GM08714 (cell line): ENCODE results near the gene TMEM108.

Source experiments
- H3K4me3 ChIP-seq: fragments of 200-500 bp; sonication (Bioruptor generic); 2 replicates; pipeline ENCODE4 v1.5.1; 2014; ENCODE audit warnings: mild to moderate bottlenecking, low read length, inconsistent platforms
- ZNF274 ChIP-seq: IDR thresholded peaks from 2 replicates; pipeline ENCODE4 v1.6.1; 2012; ENCODE audit warnings: mild to moderate bottlenecking, low read depth, low read length

The TMEM108 gene

GRCh38 chr3:133189893-133190292, 151.7 kb downstream of the TMEM108 start:
- no peak for TF ChIP-seq ZNF274

GRCh38 chr3:133191818-133192217, 153.6 kb downstream of the TMEM108 start:
- no peak for TF ChIP-seq ZNF274
- H3K4me3 ChIP-seq, result no peak overlapping the region

More at GRCh38 chr3:133189893-133190292, 151.7 kb downstream of the TMEM108 start:
- no peak overlapping the region for H3K4me3 ChIP-seq

GRCh38 chr3:133192363-133192945, 154.3 kb downstream of the TMEM108 start:
- no peak overlapping the region for H3K4me3 ChIP-seq
- no peak for TF ChIP-seq ZNF274

- H3K4me3 ChIP-seq, result no peak overlapping the region
- no peak for TF ChIP-seq ZNF274
Measured at GRCh38 chr3:133192967-133193366, 154.8 kb downstream of the TMEM108 start.

GRCh38 chr3:133196527-133196926, 158.3 kb downstream of the TMEM108 start:
- H3K4me3 ChIP-seq, result no peak overlapping the region
- no peak for TF ChIP-seq ZNF274

- TF ChIP-seq ZNF274, result no peak
- H3K4me3 ChIP-seq, result no peak overlapping the region
Measured at GRCh38 chr3:133197619-133198018, 159.4 kb downstream of the TMEM108 start.

- no peak for TF ChIP-seq ZNF274
Measured at GRCh38 chr3:133206921-133207320, 168.7 kb downstream of the TMEM108 start.

GRCh38 chr3:133208184-133208583, 170.0 kb downstream of the TMEM108 start:
- H3K4me3 ChIP-seq, result no peak overlapping the region
- TF ChIP-seq ZNF274, result no peak

More at GRCh38 chr3:133206921-133207320, 168.7 kb downstream of the TMEM108 start:
- no peak overlapping the region for H3K4me3 ChIP-seq

GRCh38 chr3:133209871-133210550, 171.8 kb downstream of the TMEM108 start:
- TF ChIP-seq ZNF274, result no peak
- H3K4me3 ChIP-seq, result no peak overlapping the region

- no peak overlapping the region for H3K4me3 ChIP-seq
- no peak for TF ChIP-seq ZNF274
Measured at GRCh38 chr3:133210656-133211055, 172.5 kb downstream of the TMEM108 start.

- no peak for TF ChIP-seq ZNF274
Measured at GRCh38 chr3:133211449-133211848, 173.3 kb downstream of the TMEM108 start.

GRCh38 chr3:133211856-133212255, 173.7 kb downstream of the TMEM108 start:
- H3K4me3 ChIP-seq, result peak overlapping the region; percentile 13; the same call in 1 of the 2 replicates
- TF ChIP-seq ZNF274, result no peak

More at GRCh38 chr3:133211449-133211848, 173.3 kb downstream of the TMEM108 start:
- peak overlapping the region; percentile 13; the same call in 1 of the 2 replicates for H3K4me3 ChIP-seq

- no peak overlapping the region for H3K4me3 ChIP-seq
- TF ChIP-seq ZNF274, result no peak
Measured at GRCh38 chr3:133213937-133214336, 175.7 kb downstream of the TMEM108 start.

GRCh38 chr3:133227813-133228212, 189.6 kb downstream of the TMEM108 start:
- H3K4me3 ChIP-seq, result no peak overlapping the region
- TF ChIP-seq ZNF274, result no peak

GRCh38 chr3:133230195-133230594, 192.0 kb downstream of the TMEM108 start:
- TF ChIP-seq ZNF274, result no peak
- no peak overlapping the region for H3K4me3 ChIP-seq
